NCI-H146 treated with DMSO at 0.1 percent for 48 hours (cell line): ENCODE results near the gene PJA2.

Experiments
- DNase-seq: peaks from one replicate; lab custom pipeline; 2025; ENCODE audit not compliant: unreplicated experiment; lab: John Stamatoyannopoulos, UW

Gene PJA2

DNA sequence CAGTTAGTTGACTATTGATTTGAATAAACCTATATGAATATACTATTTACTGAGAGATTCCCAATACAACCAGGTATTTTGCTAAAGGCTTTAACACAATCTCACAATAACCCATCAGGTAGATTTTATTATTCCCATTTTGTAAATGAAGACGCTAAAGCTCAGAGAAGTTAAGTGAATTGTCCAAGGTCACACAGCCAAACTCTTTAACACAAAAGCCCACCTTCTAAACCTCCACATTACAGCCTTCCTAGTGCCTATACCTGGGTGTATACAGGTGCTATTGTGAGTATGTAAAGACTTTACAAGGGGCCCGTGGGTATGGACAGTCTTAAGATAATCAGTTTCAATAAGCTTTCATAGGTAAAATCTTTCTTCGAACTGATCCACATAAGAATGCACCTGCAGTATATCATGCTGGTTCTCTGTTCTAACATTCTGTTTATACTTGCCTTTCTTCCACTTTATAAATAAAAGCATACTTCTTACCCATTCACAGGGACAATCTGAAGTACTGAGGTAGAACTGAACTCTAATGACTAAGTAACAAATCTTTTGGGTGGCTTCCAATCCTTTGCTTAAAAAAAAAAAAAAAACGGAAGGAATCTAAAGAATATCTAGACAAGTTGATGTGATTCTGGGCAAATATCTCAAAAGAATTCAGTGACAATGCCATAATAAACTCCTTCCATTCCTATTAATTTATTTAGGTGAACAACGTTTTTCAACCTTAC lies 59.1 kb downstream of the PJA2 start:
- no peak for DNase-seq

DNA sequence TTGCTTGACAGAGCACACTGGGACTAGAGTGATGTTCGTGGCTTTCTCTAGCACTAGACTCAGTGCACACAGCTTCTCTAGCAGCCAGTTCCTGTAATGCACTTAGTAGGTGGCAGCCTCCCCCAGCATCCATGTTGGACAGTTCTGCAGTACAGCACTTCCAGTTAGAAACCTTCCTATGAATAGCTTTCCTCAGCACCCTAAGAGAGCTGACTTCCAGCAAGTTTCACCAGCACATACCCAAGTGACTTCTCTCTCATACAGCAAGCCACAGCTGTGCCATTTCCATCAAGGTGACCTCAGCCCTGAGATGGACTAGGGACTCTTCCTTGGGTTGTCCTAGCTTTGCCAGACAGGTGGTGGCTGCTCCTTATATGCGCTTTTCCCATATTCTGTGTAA lies 60.4 kb downstream of the PJA2 start:
- DNase-seq: no peak

DNA sequence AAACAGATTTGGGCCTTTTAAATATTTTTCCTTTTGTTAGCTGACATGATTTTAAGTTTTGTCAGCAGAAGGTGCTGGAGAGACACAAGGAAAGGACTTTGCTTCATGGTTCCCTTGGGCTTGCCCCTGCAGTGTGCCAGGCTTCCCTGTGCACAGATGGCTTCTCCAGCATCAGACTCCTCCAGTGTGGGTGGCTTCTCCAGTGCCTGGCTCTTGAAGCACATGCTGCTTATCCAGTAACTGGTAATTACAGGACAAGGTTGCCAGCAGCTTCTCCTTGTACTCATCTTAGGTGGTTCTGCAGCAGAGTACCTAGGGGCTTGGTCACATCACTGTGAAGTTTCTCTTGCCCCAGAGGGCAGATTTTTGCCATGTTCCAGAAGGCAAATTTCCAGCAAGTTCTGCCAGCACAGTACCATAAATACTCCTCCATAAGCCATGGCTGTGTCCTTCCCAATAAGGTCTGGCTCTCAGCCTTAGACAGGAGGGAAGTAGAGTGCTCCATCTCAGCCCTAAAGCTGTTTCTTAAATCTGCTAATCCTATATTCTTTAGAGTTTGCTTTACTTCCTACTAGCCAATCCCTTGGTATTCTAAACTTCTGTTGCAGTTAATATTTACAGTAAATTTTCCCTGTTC lies 62.4 kb downstream of the PJA2 start:
- no peak for DNase-seq

DNA sequence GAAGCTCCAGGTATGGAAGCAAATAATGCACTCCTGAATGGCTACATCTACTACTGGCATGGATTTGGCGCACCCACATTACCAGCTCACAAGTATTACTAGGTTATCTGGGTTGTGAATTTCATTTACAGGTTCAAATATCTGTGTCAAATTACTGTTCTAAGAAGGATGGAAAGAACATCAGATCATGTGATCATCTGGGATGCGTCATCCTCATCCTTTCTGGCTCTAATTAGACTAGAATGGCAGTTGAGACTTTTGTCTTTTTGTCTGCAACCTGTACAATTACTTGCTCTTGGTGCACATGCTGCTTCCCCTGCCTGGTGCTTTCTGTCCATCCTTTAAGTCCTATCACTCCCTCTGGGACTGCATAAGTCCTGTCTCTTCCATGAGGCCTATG lies 64.1 kb downstream of the PJA2 start:
- DNase-seq: no peak

DNA sequence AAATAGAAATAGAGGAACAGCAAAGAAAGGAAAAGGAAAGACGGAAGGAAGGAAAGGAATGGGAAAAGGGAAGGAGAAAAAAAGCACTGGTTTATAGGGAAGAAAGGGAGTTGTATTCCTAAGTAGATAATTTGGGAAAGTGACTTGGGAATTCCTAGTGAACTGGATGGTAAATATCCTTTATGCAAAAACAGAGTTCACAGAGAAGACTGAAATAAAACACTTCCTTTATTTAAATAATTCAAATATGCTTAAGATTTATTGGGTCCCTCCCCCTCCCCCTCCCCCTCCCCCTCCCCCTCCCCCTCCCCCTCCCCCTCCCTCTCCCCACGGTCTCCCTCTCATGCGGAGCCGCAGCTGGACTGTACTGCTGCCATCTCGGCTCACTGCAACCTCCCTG lies 69.4 kb downstream of the PJA2 start:
- no peak for DNase-seq

DNA sequence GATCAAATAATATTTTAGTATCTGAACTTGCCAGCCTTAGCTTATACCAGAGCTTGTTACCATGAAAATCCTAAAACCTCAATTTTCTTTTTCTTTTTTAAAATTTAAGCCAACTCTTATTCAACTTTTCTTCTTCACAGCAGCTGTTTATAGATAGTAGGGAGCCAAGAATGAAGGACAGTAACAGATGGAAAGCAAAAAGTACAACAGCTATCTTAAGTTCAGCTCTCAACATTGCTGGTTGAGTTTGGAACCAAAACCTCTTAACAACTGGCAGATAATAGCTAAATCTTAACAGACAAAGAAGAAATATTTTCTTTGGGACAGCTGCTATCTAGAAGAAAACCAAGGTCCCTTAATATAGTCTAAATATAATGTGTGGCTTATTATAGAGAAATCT lies 74.7 kb downstream of the PJA2 start:
- no peak for DNase-seq

DNA sequence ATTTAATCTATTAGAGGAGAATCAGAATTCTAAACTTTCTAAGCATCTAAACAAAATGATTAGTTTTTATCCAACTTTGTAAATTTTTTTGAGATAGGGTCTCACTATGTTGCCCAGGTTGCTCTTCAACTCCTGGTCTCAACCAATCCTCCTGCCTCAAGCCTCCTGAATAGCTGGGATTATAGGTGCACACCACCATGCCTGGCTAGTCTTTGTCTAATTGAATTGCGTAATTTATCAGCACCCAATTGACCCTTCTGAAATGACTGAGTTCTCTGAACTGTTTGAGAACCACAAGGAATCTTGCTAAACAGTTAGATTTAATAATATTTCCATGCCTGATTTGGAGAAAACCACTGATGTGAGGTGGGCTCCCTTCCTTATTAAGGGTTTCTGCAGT lies 75.7 kb downstream of the PJA2 start:
- no peak for DNase-seq

DNA sequence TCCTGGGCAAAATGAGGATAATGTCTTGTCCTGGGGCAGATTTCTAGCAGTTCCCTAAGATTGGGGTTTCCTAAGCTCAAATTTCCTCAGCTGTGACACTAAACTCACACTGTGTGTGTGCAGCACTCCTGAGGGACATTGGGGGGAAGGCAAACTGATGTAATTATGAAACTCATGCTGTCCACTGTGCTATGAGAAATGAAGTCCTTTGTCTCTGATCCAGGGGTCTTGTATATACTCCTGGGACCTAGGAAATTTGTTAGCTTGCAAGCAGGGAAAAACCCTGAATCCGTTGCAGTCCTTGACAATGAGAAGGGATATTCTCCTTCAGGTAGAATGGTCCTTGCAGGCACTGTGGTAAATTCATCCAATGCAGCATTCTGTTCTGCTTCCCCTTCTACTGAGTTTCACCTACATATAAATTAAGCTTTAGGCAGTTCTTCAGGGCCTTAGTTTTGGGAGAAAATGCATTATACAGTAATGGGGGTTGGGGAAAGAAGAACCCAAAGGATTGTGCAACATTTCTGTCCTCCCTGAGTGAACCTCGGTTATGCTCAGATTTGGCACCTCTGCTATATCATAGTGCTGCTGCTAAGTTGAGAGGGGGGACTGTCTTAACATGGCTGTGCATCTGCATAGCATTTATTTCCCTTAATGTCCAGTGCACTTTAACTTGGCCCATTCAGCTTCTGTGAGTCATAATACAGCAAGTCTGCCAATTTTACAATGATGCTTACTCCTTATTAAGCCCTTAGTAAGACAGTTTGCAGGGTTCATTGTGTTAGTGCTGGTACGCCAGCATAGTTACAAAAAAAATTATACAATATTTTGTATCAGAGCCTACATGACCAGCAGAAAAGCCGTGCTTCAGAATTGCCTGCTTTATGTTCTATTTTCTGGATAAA lies 80.2 kb downstream of the PJA2 start:
- DNase-seq: no peak

DNA sequence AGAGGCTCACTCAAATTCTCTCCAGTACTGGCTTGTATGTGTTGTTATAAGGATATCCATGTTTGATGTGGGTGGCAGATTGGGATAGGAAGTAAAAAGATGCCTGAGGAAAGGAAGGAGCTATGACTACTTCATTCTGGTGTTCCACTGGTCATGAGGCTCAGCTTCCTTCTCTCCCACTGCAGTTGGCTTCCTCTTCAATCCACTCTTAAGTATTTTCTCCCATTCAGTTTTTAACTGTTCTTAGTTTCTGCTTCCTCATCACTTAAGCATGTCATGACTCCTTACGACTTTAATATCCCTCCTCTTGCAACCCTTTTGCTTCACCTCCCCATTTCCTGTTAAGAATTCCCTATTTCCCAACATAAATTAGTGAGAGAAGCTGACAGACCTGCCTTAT lies 81.1 kb downstream of the PJA2 start:
- DNase-seq: no peak

DNA sequence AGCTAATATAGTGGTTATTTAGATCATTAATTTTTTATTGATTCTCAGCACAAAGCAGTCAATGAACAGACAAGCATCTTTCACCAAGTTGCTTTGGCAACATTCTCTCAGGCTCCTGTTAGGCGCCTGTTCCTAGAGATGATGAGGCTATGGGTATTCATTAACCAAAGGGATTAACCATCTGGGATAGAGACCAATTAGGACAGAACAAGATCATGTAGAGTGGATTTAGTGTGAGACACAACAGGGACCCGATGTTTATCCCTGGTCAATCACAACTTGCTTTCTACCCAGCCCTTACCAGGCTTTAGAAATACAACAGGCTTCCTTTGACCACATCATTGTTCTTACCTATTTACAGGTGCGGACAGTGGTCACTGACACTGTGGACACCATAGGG lies 82.2 kb downstream of the PJA2 start:
- DNase-seq: no peak

DNA sequence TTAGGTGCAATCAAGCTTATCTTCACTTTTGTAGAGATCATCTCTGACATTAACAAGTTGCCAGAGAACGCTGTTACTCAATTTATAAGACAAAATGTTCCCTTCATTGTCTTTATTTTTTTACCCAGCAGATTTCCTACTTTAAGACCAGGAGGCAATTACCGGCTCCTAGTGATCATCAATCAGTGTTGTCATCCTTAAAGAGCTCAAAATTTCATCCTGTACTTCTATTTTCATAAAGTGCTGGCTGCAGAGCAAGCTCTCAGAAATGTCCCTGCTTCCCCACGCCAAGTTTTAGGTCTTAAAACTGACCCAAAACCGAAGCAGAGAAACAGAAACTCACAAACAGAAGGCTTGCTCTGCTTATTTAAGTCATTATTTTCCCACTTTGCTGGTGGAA lies 82.9 kb downstream of the PJA2 start:
- no peak for DNase-seq

DNA sequence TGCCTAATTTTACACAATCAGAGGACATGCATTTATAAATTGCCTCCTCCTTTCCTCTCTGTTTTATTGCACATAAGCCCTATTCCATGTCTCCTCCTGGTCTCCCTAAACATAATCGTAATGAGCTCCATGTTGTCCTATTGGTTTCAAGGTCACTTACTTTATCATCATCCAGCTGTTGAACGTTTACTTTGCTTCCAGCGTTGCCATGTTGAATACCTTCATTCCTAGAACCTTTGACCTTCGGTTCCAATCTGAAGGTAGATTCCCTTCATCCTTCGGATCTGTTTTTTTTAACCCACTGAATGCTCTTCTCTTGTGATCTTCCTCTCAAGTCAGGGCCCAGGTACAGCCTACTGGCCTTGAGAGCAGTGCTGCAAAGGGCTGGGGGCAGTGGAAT lies 84.3 kb downstream of the PJA2 start:
- no peak for DNase-seq

DNA sequence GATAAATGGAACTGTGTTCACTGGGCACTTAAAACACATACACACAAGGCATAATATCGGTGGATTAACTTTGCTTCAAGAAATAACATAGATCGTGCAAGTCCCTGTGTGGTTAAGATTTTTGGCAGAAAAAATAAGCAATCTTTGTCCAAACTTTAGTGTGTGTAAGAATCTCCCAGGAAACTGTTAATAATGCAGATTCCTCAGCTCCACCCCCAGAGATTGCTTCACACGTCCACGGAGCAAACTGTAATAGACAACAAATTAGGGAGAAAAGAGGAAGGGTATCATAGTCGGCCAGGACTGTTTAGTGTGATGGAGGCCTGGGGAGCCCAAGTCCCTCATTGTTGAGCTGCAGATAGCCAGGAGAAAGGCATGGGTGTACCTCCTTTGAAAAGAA lies 84.8 kb downstream of the PJA2 start:
- DNase-seq: no peak

DNA sequence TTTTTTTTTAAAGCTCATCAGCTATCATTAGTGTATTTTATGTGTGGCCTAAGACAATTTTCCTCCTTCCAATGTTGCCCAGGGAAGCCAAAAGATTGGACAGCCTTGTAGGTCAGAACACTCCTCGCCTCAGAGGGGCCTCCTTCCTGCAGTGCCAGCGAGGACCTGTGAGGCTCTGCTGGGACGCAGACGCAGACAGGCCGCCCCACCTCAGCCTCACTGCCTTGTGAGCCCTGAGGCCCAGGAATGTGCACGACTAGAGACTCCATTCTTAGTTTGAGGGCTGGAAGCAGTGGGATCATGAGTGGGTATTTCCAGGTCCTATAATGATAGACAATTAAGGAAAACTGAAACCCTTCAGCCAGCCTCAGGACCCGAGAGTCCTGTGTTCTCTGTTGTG lies 85.4 kb downstream of the PJA2 start:
- DNase-seq: no peak

DNA sequence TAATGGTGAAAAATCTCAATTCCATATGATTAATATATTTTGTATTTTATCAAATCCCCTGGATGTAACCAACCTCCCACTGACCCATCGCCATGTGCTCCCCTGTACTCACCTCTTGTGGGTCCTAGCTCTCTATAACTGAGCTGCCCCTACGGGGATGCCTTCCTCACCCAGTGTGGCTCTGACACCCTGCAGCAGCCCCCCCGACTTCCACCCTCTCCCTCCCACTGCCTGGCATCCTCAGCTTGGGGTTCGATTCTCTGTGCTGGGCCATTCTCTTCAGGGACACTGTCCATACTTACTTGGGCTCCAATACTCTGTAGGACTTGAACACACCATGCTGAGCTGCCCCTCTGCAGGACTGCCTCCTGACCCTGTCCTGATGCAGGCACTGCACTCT lies 87.1 kb downstream of the PJA2 start:
- no peak for DNase-seq

DNA sequence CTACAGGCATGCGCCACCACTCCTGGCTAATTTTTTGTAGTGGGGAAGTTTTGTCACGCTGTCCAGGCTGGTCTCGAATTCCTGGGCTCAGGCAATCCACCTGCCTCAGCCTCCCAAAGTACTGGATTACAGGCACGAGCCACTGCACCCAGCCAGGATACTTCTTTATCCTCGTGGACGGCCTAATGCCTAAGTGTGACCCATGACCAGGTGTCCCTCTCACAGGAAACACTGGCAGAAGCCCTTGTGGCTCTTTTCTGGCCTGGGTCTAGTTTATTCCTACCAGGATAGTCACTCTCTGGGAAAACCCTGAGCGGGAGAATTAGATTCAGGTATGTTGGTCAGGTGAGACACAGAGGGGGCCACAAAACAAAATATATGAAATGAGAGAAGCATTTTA lies 90.4 kb downstream of the PJA2 start:
- DNase-seq: no peak

DNA sequence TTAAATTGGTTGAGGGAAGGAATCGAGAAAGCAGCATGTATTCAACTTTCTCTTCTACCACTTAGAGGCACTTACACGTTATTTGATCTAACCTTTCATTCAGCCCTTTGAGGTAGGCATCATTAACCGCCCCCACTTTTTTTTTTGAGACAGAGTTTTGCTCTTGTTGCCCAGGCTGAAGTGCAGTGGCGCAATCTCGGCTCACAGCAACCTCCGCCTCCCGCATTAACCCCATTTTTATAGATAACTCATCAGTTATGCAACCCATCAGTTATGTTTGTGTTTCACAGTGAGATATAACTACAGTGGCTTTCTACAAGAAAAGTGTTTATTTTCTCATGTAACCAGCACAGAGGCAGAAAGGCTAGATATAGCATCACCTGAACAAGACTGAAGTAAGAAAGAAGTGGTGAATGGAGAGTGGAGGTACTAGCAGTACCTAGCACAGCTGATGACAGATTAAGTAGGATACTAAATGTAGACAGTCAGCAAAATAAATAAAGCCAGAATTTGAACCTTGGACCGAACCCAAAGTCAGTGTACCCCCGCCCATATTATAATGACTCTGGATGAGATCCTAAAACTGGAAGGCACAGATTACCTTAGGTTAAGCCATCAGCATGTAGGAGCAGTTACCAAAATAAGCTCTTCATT lies 91.2 kb downstream of the PJA2 start:
- DNase-seq: no peak

DNA sequence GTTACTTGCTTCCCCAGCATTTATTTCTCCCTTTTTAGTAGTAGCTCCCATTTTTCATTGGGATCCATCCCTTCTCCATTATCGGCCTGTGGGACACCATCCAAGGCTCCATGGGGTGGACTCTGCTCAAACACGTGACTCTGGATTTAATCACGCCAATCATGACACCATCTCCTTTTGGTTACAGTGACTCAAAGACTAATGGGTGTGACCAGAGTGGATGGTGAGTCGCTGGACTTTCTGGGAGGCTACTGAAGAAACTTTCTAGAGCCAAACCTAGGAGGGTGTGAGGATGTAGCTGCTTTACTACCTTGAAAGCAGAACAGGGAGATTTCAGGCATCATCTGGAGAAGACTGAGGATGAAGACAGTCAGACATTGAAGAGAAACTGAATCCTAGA lies 93.1 kb downstream of the PJA2 start:
- DNase-seq: no peak

DNA sequence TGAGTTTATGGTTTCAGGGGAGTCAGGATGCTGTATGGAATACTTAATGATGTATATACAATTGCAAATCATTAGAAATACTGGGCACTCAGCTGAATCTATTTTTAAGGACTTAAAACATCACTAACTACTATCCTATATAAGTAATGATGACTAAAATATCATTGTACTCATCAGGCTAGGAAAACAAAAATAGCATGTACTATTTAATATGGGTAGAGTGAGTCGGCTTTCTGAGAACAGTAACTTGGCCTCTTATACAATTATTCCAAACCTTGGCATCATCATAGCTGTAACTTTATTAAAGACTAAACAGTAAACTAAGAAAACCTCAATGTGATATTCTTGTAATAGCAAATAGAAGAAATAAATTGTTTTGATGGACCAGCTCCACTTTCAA lies 94.5 kb downstream of the PJA2 start:
- no peak for DNase-seq

DNA sequence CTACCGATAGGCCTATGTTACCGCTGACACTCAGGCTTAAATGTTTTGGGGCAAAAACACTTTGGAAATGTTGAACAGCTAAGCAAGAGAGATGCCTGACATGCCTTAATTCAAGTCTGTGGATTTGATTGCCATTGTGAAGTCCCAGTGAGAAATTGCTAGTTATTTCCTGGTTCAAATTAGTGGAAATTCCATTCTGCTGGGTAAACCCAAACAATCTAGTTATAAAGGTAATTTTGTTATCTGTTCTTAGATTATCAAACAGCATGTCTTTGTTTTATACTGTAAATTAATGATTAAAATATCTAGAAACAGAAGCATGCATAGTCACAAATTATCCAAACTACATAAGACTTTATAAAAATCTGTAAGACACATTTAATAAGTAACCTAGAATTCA lies 96.6 kb downstream of the PJA2 start:
- DNase-seq: no peak

DNA sequence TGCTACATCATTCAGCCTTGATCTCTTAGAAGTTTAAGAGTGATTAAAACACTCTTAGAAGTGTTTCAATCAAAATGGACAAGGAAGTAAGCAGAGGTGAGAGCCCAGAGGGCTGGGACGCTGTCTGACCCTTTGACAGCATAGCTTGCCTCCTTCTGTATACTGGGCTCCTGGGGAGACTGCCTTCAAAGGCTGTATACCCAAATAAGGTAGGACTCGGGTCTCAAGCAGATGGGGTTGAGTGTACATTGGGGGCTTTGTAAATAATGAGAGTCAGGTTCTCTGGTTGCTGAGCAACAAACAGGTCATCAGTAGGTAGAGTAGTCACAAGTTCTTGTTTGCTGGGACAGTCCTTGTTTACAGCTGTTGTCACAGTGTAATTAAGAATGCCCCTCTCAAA lies 97.1 kb downstream of the PJA2 start:
- no peak for DNase-seq

DNA sequence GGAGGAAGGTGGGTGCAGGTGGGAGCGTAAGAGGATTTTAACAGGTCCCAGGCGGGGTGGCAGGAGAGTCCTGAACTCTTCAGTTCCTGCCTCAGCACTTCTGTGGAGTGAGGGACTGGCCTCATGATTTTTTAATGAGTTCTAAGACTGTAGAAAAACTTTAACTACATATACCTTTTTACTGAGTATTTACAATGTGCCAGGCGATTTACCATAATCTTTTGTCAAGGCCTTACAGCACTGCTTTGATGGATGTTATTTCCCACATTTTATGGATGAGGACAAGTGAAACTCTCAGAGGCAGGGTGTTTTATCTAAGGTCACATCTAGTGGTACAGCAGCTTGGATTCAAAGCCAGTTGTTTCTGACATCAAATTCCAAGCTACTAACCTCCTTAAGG lies 99.5 kb downstream of the PJA2 start:
- no peak for DNase-seq
